NCI-H1694 (cell line): ENCODE data around the gene CENPF.

Source experiments
- DNase-seq: peaks from one replicate; lab custom pipeline; 2025; lab: John Stamatoyannopoulos, UW

The CENPF gene

GRCh38 chr1:214712737-214713136 is 109.7 kb downstream of the CENPF start:
- no peak for DNase-seq
